Trophoblast cell (in vitro differentiated cells and primary cell): ENCODE measurements around the gene GSAP.

Source experiments
- DNase-seq, 2 donors: peaks; one replicate each; pipeline ENCODE4 v3.0.0-alpha.2; 2016
- H2AFZ ChIP-seq: 2 replicates; pipeline ENCODE4 v1.6.1; 2013; ENCODE audit warnings: low read length, moderate library complexity, mild to moderate bottlenecking; ENCODE audit not compliant: insufficient read depth, poor library complexity
- H2AK5ac ChIP-seq: 2 replicates; pipeline ENCODE4 v1.6.1; 2013; ENCODE audit warnings: mild to moderate bottlenecking, low read length
- H2BK120ac ChIP-seq: 2 replicates; pipeline ENCODE4 v1.6.1; 2013; ENCODE audit warnings: low read length, mild to moderate bottlenecking, moderate library complexity; ENCODE audit not compliant: insufficient read depth, poor library complexity
- H2BK12ac ChIP-seq: 2 replicates; pipeline ENCODE4 v1.6.1; 2013; ENCODE audit warnings: mild to moderate bottlenecking, low read length, moderate library complexity
- H2BK5ac ChIP-seq: 2 replicates; pipeline ENCODE4 v1.6.1; 2013; ENCODE audit warnings: low read length, low read depth, moderate library complexity, mild to moderate bottlenecking; ENCODE audit not compliant: poor library complexity
- H3K14ac ChIP-seq: 2 replicates; pipeline ENCODE4 v1.6.1; 2013; ENCODE audit warnings: mild to moderate bottlenecking, low read length
- H3K18ac ChIP-seq: 2 replicates; pipeline ENCODE4 v1.6.1; 2013; ENCODE audit warnings: mild to moderate bottlenecking, low read length
- H3K23ac ChIP-seq: 2 replicates; pipeline ENCODE4 v1.6.1; 2013; ENCODE audit warnings: low read length
- H3K27ac ChIP-seq: 2 replicates; pipeline ENCODE4 v1.5.1; 2013; ENCODE audit warnings: low read depth, mild to moderate bottlenecking, inconsistent platforms, low read length, moderate library complexity
- H3K27me3 ChIP-seq: 2 replicates; pipeline ENCODE4 v1.6.1; 2013; ENCODE audit warnings: inconsistent platforms, mild to moderate bottlenecking, low read length, moderate library complexity; ENCODE audit not compliant: insufficient read depth
- H3K36me3 ChIP-seq, 2 experiments: 1 replicate in 1 of 2; 2 replicates in 1 of 2; pipeline ENCODE4 v1.6.1; 2013; ENCODE audit warnings: low read length in 2 of 2, mild to moderate bottlenecking in 2 of 2, moderate library complexity in 1 of 2; ENCODE audit not compliant: insufficient read depth in 2 of 2, control insufficient read depth in 1 of 2
- H3K4ac ChIP-seq: 2 replicates; pipeline ENCODE4 v1.6.1; 2013; ENCODE audit warnings: low read depth, mild to moderate bottlenecking, low read length, moderate library complexity
- H3K4me1 ChIP-seq, 2 experiments: 1 replicate in 1 of 2; 2 replicates in 1 of 2; pipeline ENCODE4 v1.6.1; 2013; ENCODE audit warnings: low read length in 2 of 2, mild to moderate bottlenecking in 2 of 2, moderate library complexity in 1 of 2; ENCODE audit not compliant: insufficient read depth in 2 of 2, control insufficient read depth in 1 of 2
- H3K4me2 ChIP-seq: 2 replicates; pipeline ENCODE4 v1.6.1; 2013; ENCODE audit warnings: inconsistent platforms, mild to moderate bottlenecking, low read length, moderate library complexity
- H3K4me3 ChIP-seq: 2 replicates; pipeline ENCODE4 v1.5.1; 2013; ENCODE audit warnings: mild to moderate bottlenecking, low read depth, low read length, inconsistent platforms
- H3K79me1 ChIP-seq: one replicate; pipeline ENCODE4 v1.6.1; 2013; ENCODE audit warnings: low read length
- H3K79me2 ChIP-seq: 2 replicates; pipeline ENCODE4 v1.6.1; 2013; ENCODE audit warnings: low read length, mild to moderate bottlenecking; ENCODE audit not compliant: control insufficient read depth, insufficient read depth, poor library complexity
- H3K9ac ChIP-seq: 2 replicates; pipeline ENCODE4 v1.6.1; 2013; ENCODE audit warnings: mild to moderate bottlenecking, low read length
- H3K9me3 ChIP-seq: 2 replicates; pipeline ENCODE4 v1.6.1; 2013; ENCODE audit warnings: low read depth, mild to moderate bottlenecking, control low read depth, inconsistent platforms, low read length; ENCODE audit not compliant: insufficient read depth
- H4K12ac ChIP-seq: 2 replicates; pipeline ENCODE4 v1.6.1; 2013; ENCODE audit warnings: low read depth, mild to moderate bottlenecking, low read length, moderate library complexity
- H4K8ac ChIP-seq: 2 replicates; pipeline ENCODE4 v1.6.1; 2013; ENCODE audit warnings: low read depth, mild to moderate bottlenecking, low read length, moderate library complexity
- H4K91ac ChIP-seq: one replicate; pipeline ENCODE4 v1.6.1; 2013; ENCODE audit warnings: low read depth, mild to moderate bottlenecking, low read length, moderate library complexity
- WGBS: extraction: QIAGEN DNeasy Blood & Tissue Kit; methylation state at CpG from one replicate; pipeline ENCODE4 v1.1.7; 2013; ENCODE audit warnings: missing lambda C conversion rate; ENCODE audit not compliant: insufficient read length, insufficient coverage; ENCODE audit errors: extremely low coverage; 5-methylcytosine and 5-hydroxymethylcytosine counted together

GSAP gene

DNA sequence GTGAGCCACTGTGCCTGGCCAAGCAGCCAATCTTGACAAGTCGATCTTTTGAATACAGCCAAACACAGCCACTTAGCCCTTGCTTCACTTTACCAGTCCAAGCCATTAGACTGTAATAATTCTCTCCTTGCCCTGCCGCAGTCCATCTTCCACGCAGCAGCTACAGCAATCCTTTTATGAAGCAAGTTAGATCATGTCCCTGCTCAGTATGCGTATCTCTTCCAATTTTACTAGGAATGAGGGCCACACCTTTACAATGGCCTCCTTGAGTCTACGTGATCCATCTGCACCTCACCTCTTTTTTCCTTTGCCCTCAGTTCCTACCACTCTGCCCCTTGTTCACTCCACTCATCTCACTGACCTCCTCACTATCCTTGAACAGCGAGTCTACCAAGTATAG is 22.2 kb downstream of the GSAP start:
- H4K8ac ChIP-seq = no peak overlapping the region
- no peak overlapping the region for H2BK120ac ChIP-seq
- H3K4me3 ChIP-seq = no peak overlapping the region
- no CpG with 5 or more reads among the region's 6 CpGs for WGBS
- H3K27me3 ChIP-seq = no peaks in the 10 kb centered on the region
- no peak overlapping the region for H3K4me2 ChIP-seq
- no peak overlapping the region for H3K23ac ChIP-seq
- H2AFZ ChIP-seq = no peak overlapping the region
- no peak for DNase-seq
- H3K18ac ChIP-seq = no peak overlapping the region
- H3K14ac ChIP-seq = no peak overlapping the region
- no peaks in the 10 kb centered on the region for H3K79me2 ChIP-seq
- H2BK5ac ChIP-seq = no peak overlapping the region
- no peak overlapping the region for H3K27ac ChIP-seq
- H3K79me1 ChIP-seq = no peaks in the 10 kb centered on the region
- H3K4me1 ChIP-seq = no peaks in the 10 kb centered on the region
- H3K9me3 ChIP-seq = no peaks in the 10 kb centered on the region
- no peak overlapping the region for H2AK5ac ChIP-seq
- no peak overlapping the region for H4K12ac ChIP-seq
- no peak overlapping the region for H4K91ac ChIP-seq
- no peak overlapping the region for H2BK12ac ChIP-seq
- no peaks in the 10 kb centered on the region for H3K36me3 ChIP-seq
- H3K9ac ChIP-seq = no peak overlapping the region
- no peak overlapping the region for H3K4ac ChIP-seq

DNA sequence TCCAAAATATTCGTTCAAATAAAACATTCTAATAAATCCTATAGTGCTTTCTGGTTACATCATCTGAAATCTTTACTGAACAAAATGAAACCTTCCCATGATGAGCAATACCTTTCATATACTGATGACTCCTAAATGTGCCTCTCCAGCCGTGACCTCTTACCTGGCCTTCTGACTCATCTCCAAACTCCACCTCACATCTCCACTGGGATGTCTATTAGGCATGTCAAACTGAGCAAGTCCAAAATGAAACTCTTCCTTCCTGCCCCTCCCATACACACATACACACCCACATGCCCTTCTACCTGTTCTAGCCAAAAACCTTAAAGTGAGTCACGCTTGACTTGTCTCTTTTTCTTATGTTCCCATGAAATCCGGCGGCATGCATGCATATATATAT is 22.9 kb downstream of the GSAP start:
- Histone ChIP-seq H3K14ac (no peak overlapping the region), H3K27ac (no peak overlapping the region), H3K27me3 (no peaks in the 10 kb centered on the region), H3K9me3 (no peaks in the 10 kb centered on the region), H3K9ac (no peak overlapping the region), H3K4me2 (no peak overlapping the region), H3K4ac (no peak overlapping the region), H3K79me1 (no peaks in the 10 kb centered on the region), H3K4me3 (no peak overlapping the region), H4K91ac (no peak overlapping the region), H3K4me1 (no peaks in the 10 kb centered on the region), H2AFZ (no peak overlapping the region), H2BK5ac (no peak overlapping the region), H2BK120ac (no peak overlapping the region), H4K8ac (no peak overlapping the region), H3K36me3 (no peaks in the 10 kb centered on the region), H2BK12ac (no peak overlapping the region), H2AK5ac (no peak overlapping the region), H3K23ac (no peak overlapping the region), H3K18ac (no peak overlapping the region), H3K79me2 (no peaks in the 10 kb centered on the region), H4K12ac (no peak overlapping the region)
- DNase-seq = peak; percentile 77 to 89
- no CpG with 5 or more reads among the region's 5 CpGs for WGBS

- no peak overlapping the region for H3K4me2 ChIP-seq
- no peak overlapping the region for H4K12ac ChIP-seq
- H3K9me3 ChIP-seq = no peaks in the 10 kb centered on the region
- H3K36me3 ChIP-seq = no peaks in the 10 kb centered on the region
- WGBS = no CpG with 5 or more reads among the region's 2 CpGs
- no peak for DNase-seq
- H3K27me3 ChIP-seq = no peaks in the 10 kb centered on the region
- no peak overlapping the region for H2BK5ac ChIP-seq
- no peak overlapping the region for H3K4me3 ChIP-seq
- H3K27ac ChIP-seq = no peak overlapping the region
- H2AK5ac ChIP-seq = no peak overlapping the region
- H4K8ac ChIP-seq = no peak overlapping the region
- H3K14ac ChIP-seq = no peak overlapping the region
- no peak overlapping the region for H3K9ac ChIP-seq
- H4K91ac ChIP-seq = no peak overlapping the region
- no peak overlapping the region for H3K23ac ChIP-seq
- H2BK120ac ChIP-seq = no peak overlapping the region
- no peaks in the 10 kb centered on the region for H3K79me1 ChIP-seq
- no peaks in the 10 kb centered on the region for H3K79me2 ChIP-seq
- H3K4ac ChIP-seq = no peak overlapping the region
- H3K4me1 ChIP-seq = no peaks in the 10 kb centered on the region
- no peak overlapping the region for H2BK12ac ChIP-seq
- H3K18ac ChIP-seq = no peak overlapping the region
- no peak overlapping the region for H2AFZ ChIP-seq
These were observed 24.9 kb downstream of the GSAP start for GRCh38 chr7:77391230-77391629.

DNA sequence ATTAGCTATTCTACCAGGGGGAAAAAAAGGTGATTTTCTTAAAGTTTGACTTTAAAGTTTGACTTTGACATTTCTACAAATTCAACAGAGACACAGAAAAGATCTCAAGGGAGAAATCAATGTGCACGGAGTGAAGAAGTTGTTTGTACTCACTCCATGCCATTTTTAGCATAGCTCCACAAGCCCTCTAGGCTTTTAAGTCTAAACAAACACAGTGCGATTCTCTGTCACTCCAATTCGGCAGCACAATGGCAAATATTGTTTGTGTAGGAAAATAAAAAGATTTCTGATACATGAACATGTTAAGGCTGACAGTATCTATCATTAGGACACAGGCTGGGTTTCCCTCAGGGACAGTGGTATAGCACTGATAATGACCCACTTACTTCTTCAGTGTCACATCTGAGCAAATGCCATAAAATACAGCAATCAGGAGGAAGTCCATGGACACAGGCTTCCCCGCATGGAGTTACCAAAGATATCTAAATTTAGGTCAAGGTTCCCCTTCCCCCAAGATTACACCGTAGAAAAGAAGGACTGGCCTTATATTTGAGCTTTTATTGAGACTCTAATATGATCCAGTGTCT is 28.0 kb downstream of the GSAP start:
- Histone ChIP-seq H4K12ac (no peak overlapping the region), H3K4ac (no peak overlapping the region)
- no CpG with 5 or more reads among the region's 5 CpGs for WGBS

More for the DNA sequence above, 28.0 kb downstream of the GSAP start:
- no peak overlapping the region for H3K18ac ChIP-seq
- H3K79me1 ChIP-seq = no peaks in the 10 kb centered on the region
- no peak overlapping the region for H3K14ac ChIP-seq
- no peak overlapping the region for H2BK12ac ChIP-seq
- no peak for DNase-seq
- H3K23ac ChIP-seq = no peak overlapping the region
- H3K79me2 ChIP-seq = no peaks in the 10 kb centered on the region
- no peak overlapping the region for H2AFZ ChIP-seq
- H2BK120ac ChIP-seq = no peak overlapping the region
- H3K36me3 ChIP-seq = no peaks in the 10 kb centered on the region
- peaks cover 0 to 2% of the 10 kb centered on the region in 2 experiments for H3K4me1 ChIP-seq
- H4K8ac ChIP-seq = no peak overlapping the region
- H3K27ac ChIP-seq = no peak overlapping the region
- no peak overlapping the region for H3K9ac ChIP-seq
- H4K91ac ChIP-seq = no peak overlapping the region
- H2BK5ac ChIP-seq = no peak overlapping the region
- H3K9me3 ChIP-seq = peaks cover 1% of the 10 kb centered on the region
- no peak overlapping the region for H3K4me2 ChIP-seq
- no peak overlapping the region for H2AK5ac ChIP-seq
- no peaks in the 10 kb centered on the region for H3K27me3 ChIP-seq
- no peak overlapping the region for H3K4me3 ChIP-seq
